ENCODE measurements around the gene PIGQ. TPM values are rescaled to one million over a fixed set of nuclear protein-coding genes. Genes with fewer than 3 reads are reported as not detected.

PIGQ gene
- total and polyA plus RNA-seq, 2 of the 13 experiments (the other 11 are each of a cell fraction or from before 2014, with no cell fraction given) = 7.7 to 19.7 TPM

DNA sequence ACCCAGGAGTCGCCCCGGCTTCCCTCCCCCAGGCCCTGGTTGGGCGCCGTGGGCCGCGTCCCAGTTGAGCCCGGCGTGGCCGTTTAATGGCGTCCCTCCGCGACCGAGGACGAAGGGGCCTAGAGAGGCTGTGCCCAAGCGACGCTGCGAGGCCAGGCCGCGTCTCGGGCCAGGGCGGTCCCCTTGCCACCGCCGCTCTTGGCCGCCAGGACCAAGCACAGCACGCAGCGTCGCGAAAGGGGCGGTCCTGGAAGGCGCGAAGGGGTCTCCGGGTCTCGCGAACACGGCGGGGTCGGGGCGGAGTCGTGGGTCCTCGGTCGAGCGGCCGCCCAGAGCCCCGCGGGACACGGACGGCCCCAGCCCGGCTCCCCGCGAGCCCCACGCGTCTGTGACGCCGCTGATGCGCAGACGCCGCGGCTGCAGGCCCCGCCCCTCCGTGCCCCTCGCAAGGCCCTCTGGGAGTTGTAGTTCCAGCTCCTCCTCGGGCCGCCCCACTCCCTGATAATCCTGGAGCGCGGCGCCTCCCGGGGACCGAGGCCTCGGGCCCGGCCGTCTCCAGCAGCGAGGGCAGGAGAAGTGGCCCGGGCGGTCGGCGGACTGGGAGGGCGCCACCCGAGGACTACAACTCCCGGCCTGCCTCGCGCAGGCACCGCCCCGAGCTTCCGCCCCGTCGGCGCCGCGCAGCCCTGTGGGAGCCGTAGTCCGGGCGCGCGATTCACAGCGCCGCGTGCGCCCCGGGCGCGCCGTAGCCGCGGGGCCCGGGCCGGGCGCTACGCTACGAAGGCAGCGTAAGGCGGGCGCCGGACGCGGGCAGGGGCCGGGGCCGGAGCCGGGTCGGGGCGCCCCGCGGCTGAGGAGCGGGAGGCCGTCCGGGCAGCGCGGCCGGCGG, 42.5 kb upstream of the PIGQ start, which contains the start of gene CAPN15 (continued):
- peak; percentile 48; the same call in 1 of the 2 replicates for TF ChIP-seq ATF7-NPFF (CRISPR knock-in tag; IDR thresholded peaks at IDR 0.05; ENCODE audit: low read depth)
- peak; percentile 94 for TF ChIP-seq BRD4 (CRISPR knock-in tag; IDR thresholded peaks at IDR 0.05)
- peak; percentile 73; the same call in 1 of the 2 replicates for TF ChIP-seq HOXD1 (CRISPR knock-in tag; IDR thresholded peaks at IDR 0.05)
- TF ChIP-seq, protein P1, sequence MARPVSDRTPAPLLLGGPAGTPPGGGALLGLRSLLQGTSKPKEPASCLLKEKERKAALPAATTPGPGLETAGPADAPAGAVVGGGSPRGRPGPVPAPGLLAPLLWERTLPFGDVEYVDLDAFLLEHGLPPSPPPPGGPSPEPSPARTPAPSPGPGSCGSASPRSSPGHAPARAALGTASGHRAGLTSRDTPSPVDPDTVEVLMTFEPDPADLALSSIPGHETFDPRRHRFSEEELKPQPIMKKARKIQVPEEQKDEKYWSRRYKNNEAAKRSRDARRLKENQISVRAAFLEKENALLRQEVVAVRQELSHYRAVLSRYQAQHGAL (CRISPR knock-in tag; IDR thresholded peaks at IDR 0.05; ENCODE audit: not compliant biosample characterization) = peak; percentile 76
- TF ChIP-seq ZNF460 (CRISPR knock-in tag; IDR thresholded peaks at IDR 0.05; ENCODE audit: borderline replicate concordance) = no peak
- TF ChIP-seq, protein P2, sequence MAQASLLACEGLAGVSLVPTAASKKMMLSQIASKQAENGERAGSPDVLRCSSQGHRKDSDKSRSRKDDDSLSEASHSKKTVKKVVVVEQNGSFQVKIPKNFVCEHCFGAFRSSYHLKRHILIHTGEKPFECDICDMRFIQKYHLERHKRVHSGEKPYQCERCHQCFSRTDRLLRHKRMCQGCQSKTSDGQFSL (CRISPR knock-in tag; IDR thresholded peaks at IDR 0.05) = peak; percentile 70; the same call in 1 of the 2 replicates
- no peak for TF ChIP-seq ZNF550 (CRISPR knock-in tag; IDR thresholded peaks at IDR 0.05; ENCODE audit: borderline replicate concordance)
- TF ChIP-seq ZFX (CRISPR knock-in tag; IDR thresholded peaks at IDR 0.05; ENCODE audit: low read depth) = peak; percentile 97
- TF ChIP-seq NONO (IDR thresholded peaks at IDR 0.05) = no peak
- no peak for TF ChIP-seq NONO (CRISPR knock-in tag; conservative IDR thresholded peaks at IDR 0.05)
- TF ChIP-seq, protein P3, sequence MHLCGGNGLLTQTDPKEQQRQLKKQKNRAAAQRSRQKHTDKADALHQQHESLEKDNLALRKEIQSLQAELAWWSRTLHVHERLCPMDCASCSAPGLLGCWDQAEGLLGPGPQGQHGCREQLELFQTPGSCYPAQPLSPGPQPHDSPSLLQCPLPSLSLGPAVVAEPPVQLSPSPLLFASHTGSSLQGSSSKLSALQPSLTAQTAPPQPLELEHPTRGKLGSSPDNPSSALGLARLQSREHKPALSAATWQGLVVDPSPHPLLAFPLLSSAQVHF (CRISPR knock-in tag; IDR thresholded peaks at IDR 0.05) = no peak; the same call in 1 of the 2 replicates
- TF ChIP-seq NR3C1 (CRISPR knock-in tag; IDR thresholded peaks at IDR 0.05) = no peak
- TF ChIP-seq TEAD3 (CRISPR knock-in tag; optimal IDR thresholded peaks at IDR 0.05; ENCODE audit: borderline replicate concordance) = no peak
- TF ChIP-seq FOXK2 (IDR thresholded peaks at IDR 0.05) = no peak
- no peak; the same call in 1 of the 2 replicates for TF ChIP-seq POLR2AphosphoS5 (IDR thresholded peaks at IDR 0.05; ENCODE audit: low read depth, low read length)
- no peak for TF ChIP-seq NR2F6 (IDR thresholded peaks at IDR 0.05)
- TF ChIP-seq NR2F6 (CRISPR knock-in tag; IDR thresholded peaks at IDR 0.05) = peak; percentile 2; the same call in 1 of the 2 replicates
- TF ChIP-seq CC2D1A (CRISPR knock-in tag; IDR thresholded peaks at IDR 0.05) = no peak
- TF ChIP-seq RELA (CRISPR knock-in tag; IDR thresholded peaks at IDR 0.05) = no peak
- TF ChIP-seq TOE1 (CRISPR knock-in tag; IDR thresholded peaks at IDR 0.05) = 0 out of 2 replicates have a peak, but pooled peaks have one; percentile 21
- no peak; the same call in 1 of the 2 replicates for TF ChIP-seq MEF2D (CRISPR knock-in tag; IDR thresholded peaks at IDR 0.05)
- TF ChIP-seq, protein P4, sequence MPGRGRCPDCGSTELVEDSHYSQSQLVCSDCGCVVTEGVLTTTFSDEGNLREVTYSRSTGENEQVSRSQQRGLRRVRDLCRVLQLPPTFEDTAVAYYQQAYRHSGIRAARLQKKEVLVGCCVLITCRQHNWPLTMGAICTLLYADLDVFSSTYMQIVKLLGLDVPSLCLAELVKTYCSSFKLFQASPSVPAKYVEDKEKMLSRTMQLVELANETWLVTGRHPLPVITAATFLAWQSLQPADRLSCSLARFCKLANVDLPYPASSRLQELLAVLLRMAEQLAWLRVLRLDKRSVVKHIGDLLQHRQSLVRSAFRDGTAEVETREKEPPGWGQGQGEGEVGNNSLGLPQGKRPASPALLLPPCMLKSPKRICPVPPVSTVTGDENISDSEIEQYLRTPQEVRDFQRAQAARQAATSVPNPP (CRISPR knock-in tag; IDR thresholded peaks at IDR 0.05) = no peak
- TF ChIP-seq KAT8 (CRISPR knock-in tag; IDR thresholded peaks at IDR 0.05) = peak; percentile 14; the same call in 1 of the 2 replicates
- TF ChIP-seq PHF8 (CRISPR knock-in tag; IDR thresholded peaks at IDR 0.05) = peak; percentile 96
- TF ChIP-seq, protein P5, sequence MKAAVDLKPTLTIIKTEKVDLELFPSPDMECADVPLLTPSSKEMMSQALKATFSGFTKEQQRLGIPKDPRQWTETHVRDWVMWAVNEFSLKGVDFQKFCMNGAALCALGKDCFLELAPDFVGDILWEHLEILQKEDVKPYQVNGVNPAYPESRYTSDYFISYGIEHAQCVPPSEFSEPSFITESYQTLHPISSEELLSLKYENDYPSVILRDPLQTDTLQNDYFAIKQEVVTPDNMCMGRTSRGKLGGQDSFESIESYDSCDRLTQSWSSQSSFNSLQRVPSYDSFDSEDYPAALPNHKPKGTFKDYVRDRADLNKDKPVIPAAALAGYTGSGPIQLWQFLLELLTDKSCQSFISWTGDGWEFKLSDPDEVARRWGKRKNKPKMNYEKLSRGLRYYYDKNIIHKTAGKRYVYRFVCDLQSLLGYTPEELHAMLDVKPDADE (CRISPR knock-in tag; IDR thresholded peaks at IDR 0.05) = no peak
- no peak for TF ChIP-seq ZBTB1 (CRISPR knock-in tag; IDR thresholded peaks at IDR 0.05; ENCODE audit: borderline replicate concordance)
- no peak; the same call in 1 of the 2 replicates for TF ChIP-seq SATB2 (CRISPR knock-in tag; IDR thresholded peaks at IDR 0.05)
- 0 out of 2 replicates have a peak, but pooled peaks have one; percentile 15 for TF ChIP-seq PPARG (CRISPR knock-in tag; conservative IDR thresholded peaks at IDR 0.05)

Measured in HepG2 (cell line).